ENCODE results near the gene XYLT1.

The XYLT1 gene

DNA sequence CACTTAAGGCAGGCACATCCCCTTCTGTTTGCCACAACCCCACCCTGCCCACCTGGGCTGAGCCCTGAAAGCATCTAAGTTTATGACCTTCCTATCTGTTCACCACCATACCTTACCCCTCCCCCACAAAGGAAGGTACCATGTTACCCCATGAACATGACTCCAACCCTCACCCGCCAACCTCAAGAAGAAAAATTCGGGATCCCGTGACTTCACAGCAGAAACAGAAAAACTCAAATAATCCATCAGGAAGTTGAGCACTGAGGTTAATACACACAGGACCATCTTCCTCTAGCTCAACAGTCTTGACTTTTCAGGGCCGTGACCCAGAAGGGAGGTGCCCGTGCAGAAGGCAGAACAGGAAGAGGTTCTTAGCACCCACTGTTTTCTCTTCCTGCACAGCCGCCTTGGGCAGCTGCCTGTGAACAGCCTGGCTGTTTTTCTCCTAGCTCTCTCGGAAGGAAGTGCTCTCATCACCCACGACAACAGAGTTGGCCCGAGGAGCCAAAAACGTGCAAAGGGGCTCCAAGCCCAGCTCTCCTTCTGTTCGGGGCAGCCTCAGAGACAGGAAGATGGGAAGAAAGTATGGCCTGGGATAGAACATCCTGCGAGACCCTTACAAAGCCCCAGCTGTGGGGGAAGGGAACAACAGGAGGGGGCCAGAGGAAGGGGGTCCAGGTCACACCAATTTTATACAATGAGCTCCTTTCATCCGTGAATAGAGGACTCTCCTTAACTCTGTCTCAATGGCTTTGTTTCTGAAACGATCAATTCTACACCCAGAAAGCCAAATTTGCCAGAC lies 101.1 kb downstream of the XYLT1 start:
- no peak for DNase-seq

DNA sequence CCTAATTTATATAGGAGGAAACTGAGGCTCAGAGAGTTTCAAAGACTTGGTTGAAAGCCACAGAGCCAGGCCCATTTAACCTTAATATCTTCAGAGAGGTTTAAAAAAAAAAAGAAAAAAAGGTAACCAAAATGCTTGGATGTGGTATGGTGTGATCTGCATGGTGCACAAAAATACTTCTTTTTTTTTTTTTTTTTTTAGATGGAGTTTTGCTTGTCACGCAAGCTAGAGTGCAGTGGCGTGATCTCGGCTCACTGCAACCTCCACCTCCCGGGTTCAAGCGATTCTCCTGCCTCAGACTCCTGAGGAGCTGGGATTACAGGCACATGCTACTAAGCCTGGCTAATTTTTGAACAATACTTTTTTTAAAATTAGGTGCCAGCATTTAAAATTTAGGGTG lies 101.8 kb downstream of the XYLT1 start:
- DNase-seq: no peak

DNA sequence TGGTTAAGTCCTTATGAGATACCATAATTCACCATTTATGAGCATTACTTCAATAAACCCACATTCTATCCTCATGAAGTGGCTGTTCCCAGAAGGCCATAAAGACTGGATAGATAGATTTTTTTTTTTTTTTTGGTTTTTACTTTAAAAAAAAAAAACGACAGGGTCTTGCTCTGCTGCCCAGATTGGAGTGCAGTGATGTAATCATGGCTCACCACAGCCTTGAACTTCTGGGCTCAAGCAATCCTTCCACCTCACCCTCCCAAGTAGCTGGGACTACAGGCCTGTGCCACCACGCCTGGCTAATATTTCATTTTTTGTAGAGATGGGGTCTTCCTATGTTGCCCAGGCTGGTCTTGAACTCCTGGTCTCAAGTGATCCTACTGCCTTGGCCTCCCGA lies 102.3 kb downstream of the XYLT1 start:
- DNase-seq: no peak

DNA sequence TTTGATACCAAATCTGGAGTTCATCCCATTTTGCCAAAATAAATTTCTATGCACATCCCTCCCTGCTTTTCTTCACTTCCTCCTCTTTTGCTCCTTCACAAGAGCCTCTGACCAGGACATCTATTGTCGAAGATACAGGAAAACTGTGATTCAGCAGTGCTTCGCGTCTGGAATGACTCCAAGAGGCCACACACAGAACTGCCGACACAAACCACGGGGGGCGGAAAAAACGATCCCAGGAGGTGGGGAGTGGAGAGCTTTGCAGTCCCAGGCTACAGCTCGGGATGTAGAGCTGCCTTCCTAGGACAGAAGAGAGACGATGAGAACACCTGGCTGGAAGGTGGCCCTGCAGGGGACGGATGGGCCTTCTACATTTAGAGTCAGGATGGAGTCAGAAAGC lies 102.8 kb downstream of the XYLT1 start:
- DNase-seq: no peak

DNA sequence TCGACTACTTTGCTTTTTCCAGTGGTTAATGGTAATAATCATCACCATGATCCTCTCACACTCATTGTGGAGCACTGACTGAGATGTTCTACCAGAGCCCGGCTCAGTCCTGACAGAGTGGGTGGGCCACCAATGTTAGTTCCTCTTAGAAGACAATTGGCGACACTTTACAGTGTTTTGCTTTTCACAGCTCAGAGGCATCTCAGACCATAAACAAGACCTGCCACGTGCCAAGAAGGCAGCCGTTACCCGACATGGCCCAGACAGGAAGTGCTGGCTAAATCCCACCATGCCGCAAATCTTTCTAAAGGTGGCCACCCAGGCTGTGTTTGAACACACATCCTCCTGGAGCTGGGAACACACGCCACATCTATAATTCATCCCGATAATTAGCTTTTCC lies 103.7 kb downstream of the XYLT1 start:
- no peak for DNase-seq

DNA sequence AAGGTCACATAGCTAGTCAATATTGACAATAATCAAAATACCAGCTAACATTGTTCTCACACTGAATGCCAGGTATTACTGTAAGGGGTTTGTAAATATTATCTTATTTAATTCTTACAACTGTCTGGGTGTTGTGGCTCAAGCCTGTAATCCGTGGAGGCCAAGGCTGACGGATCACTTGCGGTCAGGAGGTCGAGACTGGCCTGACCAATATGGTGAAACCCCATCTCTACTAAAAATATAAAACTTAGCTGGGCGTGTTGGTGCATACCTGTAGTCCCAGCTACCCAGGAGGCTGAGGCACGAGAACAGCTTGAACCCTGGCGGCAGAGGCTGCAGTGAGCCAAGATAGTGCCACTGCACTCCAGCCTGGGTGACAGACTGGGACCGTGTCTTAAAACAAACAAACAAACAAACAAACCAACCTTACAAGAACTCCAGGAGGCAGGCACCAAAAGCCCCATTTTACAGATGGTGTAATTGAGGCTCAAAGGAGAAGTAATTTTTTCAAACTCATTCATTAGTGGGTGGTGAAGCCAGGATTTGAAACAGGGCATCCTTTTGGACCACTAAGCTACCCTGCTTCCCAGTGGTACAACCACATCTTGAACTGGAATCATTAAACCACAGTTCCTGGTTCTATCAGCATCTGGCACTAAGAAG lies 104.3 kb downstream of the XYLT1 start:
- DNase-seq: no peak

DNA sequence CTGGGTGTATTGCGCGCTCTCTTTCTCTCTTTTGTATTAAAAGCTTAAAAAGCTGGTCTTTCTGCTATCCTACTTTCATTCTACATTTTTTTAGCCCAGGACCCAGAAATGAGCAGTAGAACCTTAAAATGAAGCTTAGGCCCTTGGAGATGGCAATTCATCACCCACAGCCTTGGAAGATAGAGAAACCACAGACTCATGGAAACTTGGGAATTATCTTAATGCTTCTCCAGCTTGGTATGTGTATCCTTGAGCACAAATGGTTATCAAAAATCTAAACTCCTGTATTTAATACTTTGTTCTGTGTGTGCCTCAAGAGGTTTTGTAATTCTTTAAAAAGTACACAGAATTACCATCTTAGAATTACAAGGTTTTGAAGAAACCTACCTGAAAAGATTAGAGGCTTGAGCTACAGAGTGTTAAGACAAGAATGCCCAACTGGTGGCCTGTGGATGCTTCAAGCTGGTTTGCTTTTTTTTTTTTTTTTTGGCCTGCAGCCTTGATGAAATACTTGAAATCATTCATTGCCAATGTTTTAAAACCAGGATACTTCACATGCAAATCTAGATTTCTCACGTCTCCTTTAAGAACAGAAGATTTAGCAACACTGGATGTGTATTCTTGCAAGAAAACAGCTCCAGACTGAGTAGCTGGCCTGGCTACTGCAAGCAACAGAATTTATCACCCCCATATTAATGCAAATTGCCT lies 105.0 kb downstream of the XYLT1 start:
- no peak for DNase-seq

DNA sequence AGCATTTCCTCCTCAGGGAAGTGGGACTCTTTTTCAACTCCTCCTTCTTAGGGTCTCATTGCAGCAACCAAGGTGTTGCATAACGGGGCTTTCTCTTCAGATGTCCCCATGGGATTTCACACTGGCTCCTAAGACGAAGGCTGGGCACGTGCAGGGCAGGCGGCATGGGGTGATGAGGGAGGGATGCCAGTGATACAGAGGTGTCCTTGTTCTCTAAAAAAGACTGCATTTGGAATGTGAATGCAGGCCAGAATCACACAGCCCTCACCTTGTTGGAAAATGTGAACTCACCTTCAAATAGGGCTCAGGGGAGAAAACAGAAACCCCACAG lies 105.6 kb downstream of the XYLT1 start:
- DNase-seq: no peak

DNA sequence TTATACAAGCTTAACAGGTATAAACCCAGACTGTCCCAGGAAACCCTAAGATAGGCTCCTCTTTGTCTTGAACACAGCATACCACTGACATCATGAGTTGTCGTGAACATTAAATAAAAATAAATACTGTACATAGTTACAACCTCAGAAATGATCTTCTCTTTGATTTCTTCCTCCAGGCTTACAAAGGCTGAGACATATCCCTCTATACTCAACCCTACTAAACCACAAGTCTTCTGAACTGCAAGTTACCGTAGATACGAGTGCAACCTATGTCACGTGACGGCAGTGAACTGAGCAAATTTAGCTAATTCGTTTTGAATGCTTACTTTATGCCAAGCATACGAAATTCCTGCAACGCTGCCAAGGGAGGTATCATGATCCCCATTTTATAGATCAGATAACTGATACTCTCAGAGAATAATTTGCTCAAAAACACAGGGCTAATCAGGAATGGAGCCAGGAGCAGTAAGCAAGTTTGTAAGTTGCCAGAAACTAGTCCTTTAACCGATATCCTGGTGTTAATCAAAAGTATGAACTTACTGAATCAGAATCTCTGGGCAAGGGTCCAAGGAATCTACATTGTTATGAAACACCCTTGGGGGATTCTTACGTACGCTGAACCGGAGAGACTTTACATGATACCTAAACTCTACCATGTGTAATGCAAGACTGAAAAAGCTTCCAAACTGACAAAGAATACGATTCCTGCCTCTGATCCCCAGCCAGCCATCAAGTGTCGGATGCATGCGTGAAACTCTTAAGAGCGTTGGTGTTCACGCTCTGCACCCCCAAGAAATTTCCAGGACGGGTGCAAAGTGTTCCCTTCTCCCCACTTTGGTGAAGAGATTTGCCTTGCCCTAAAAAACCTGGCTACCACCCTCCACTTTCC lies 106.2 kb downstream of the XYLT1 start:
- no peak for DNase-seq

DNA sequence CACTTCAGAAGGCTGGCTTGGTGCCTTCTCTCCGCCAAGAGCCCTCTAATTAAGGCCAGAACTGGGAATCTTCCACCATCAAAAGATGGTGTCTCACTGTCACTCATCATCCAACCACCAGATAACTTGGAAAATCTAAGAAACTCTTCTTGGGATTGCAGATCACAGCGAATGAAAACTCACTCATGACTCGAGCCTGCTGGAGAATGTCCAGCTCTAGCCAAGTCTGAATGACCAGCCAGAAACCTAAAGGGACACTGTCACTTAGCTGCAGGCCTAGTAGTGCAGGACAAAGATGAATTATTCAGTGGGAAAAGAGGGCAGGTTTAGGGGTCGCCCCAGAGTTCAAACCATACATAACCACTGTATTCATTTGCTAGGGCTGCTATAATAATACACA lies 107.8 kb downstream of the XYLT1 start:
- DNase-seq: no peak

DNA sequence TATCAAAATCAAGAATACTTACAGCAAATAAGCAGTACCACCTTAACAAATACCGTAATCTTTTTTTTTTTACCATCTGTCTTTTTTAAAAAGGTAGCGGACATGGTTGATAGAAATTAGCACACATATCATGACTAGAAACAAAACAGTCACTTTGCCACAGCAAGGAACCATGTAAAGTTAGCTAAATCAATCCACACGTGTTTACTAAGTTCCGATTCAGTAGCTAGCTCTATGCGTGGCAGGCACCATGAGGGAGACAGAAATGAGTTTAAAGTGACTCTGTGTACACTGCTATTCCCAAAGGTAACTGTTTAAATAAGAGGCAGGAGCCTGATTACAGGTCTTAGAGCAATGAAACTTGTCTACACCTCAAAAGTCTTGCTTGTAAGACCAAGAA lies 108.6 kb downstream of the XYLT1 start:
- DNase-seq: no peak

DNA sequence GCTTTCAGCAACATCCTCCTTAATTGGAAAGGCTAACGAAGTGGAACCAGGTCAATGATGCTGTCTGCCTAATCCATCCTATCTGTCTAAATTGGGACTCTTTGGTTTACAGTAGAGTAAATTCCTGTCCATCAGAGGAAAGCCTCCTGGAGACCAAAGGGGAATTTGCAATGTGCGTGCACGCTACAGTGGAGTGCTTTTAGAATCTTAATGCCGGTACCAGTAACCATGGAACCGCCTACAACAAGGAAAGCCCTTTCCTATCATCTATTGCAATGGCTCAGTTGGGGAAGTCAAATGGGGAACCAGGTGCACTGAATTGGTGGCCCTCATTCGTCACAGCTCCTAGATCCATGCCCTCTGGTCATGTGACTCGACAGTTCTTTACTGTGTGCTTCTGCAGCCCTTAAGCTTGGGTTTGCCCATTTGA lies 110.1 kb downstream of the XYLT1 start:
- DNase-seq: no peak

DNA sequence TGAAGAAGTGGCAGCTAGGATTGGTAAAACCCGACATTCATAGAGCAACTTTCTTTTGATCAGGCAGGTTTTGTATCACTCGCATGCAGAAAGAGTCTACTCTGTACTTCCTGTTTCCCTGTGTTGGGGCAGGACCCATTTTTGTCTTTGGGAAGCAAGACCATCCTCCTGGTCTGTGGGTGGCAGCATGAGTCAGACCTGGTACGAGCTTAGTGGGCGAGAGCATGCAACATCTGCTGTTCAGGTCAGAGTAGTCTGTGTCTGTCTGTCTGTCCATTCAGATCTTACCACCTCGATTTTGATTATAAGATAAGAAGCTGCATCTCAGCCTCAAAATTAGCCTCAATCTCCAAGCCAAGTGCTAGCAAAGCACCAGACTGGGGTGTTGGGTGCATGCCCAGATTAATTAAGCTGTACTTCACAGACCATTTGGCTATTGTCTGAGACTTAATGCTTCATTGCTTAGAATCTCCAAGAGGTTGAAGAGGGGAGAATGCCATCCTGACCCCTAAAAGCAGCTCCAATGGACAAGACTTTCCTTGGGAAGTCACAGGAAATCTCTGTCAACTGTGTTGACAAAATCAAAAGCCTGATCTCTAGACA lies 110.9 kb downstream of the XYLT1 start:
- DNase-seq: no peak

DNA sequence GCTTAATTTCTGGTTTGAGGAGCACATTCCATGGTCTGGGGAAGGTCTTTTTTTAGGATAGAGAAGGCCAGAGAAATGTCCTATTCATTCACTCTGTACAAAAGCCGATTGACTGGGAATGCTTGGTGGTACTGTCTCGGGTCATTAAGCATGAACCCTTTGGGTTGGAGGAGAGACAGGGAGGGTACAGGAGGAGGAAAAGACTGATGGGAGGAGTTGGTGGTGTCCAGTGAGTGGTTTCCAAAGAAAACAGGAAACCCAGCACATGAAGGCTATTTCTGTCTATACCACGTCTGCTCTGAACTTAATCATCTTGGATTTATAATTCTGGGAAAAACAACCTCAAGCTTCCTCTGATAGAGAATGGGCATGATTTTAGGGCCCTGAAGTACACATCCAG lies 111.9 kb downstream of the XYLT1 start:
- no peak for DNase-seq

DNA sequence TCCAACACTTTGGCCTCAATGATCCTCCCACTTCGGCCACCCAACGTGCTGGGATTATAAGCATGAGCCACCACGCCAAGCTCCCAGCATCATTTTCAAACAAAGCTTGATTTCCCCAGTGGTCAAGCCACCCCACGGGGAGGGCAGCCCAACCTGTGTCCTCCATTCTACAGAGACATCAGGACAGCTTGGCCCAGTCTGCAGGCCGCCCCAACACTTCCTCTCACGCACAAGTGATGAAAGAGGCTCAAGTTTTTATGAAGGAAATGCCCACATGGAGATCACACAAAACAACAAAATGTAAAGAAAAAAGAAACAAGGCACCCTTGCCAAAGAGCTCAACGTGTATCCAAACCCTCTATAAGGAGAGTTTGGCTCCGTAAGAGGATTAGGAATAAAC lies 112.4 kb downstream of the XYLT1 start:
- DNase-seq: no peak

DNA sequence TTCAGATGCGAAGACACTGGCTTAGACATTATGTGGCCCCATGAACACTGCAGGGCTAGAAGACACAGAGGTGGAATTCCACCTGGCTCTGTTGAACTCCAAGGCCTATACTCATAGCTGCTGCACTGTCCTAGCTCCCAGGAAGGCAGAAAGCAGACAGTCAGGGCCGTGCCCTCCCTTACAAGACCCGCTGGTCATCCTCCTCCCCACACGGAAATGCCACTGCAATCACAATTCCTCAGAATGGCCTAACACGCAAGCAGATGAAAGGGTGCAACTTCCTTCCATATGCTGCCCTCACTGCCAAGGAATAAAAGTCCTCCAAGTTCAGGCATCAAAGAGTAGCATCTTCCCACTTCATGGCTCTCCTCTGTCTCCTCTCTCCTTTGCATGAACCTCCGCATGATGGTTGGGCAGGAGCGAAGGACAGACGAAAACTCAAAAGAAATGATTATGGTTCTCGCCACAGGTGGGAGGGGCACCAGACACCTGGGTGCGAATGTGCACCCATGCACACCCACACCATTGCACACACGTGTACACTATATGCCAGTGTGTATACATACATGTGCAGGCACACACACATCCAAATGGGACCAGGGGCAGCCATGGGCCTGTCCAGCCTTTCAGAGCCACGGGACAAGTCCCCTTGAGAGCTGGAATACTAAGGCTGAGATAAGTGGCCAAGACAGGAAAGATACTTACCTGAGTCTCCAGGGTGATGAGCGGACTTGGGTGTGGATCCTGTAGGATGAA lies 113.3 kb downstream of the XYLT1 start:
- no peak for DNase-seq

DNA sequence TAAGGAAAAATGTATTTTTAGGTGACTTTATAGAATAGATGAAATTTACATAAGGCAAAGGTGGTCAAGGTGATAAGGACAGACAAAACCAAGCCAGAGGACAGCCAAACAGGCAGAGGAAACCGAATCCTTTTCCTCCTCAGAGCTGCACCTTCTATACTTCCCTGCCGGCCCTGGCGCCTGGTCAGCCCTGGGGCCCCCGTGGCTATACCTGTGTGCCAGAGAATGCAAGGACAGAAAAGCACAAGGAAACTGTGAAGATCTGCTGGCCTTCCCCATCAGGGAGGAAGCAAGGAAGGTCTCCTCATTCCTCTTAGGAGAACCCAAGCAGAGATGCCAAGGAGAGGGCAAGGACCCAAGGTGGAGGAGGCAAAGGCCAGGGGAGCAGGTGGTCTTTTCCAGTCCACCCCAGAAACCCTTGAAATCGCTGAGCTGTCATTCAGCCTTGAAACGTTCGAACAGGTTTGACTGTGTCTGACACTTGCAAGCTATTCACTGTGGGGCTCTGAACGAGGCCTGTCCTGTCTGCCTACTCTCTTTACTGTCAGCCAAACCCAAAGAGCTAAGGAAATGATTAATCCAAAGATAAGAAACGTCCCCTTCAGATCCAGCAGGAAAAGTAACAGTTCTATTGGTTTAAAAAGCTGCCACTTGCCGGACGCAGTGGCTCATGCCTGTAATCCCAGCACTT lies 114.4 kb downstream of the XYLT1 start:
- no peak for DNase-seq

DNA sequence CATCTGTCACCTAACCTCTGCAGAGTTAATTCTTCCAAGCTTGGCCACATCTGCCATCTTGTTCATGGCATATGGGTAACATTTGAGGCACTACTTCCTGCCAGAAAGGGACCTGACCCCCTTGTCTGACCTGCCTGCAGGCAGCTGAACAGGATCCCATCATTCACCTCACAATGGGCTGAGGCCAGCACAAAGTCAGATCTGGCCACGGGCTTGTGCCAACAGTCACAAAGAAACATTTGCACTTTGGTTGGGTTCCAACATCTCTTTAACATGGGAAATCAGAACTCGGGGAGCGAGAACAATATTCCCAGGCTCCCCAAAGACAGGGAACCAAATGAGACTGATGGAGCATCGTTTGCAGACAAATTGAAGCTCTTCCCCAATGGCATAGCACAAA lies 116.1 kb downstream of the XYLT1 start:
- no peak for DNase-seq

DNA sequence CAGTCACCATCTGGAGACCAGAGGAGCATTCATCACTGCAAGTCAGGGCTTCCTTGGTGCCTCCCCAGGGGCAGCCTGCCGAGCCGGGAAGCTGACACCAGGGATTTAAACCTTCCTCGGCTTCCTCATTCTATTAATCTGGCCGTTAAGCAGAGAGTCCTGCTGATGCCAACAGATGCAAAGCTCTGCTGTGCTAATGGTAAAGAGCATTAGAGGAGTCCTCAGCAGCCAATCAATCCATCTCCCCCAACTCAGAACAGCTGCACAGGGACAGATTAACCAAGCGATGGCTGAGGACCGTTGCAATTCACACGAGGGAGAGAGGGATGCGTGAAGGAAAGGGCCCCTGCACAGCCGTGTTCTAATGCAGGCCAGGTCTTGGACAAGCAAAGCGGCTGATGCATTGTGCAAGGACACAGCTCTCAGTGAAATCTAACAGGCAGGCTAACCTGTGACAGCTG lies 116.6 kb downstream of the XYLT1 start:
- DNase-seq: no peak

DNA sequence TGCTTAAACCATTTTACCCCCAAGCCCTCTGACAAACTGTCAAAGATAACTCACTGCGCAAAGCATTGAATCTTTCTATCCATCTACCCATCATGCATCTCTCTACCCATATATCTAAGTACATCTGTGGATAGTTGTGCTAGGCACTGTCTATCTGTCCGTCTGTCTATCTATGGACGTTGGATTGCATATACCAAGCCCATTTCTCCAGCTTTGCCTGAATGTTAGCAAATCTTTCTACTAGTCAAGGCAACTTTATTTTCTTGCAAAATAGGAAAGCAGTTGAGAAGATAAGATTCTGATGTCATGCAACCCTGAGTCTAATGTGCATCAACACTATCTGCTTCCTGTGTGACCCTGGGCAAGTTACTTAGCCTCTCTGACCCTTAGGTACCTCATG lies 117.2 kb downstream of the XYLT1 start:
- DNase-seq: no peak

DNA sequence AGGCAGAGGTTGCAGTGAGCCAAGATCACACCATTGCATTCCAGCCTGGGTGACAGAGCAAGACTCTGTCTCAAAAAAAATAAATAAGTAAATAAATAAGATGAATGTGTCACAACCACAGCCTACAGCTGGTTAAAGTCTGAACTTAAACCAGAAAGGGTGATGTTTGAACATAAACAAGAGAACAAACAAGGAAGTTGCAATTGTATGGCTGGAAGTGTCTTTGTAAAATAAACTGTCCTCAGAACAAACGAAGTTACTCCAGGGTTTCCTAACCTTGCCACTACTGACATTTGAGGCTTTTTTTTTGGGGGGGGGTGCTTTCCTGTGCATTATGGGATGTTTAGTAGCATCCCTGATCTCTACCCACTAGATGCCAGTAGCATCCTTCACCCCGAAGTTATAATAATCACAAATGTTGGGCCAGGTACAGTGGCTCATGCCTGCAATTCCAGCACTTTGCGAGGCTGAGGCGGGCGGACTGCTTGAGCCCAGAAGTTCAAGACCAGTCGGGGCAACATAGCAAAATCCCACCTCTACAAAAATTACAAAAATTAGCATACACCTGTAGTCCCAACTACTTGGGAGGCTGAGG lies 119.2 kb downstream of the XYLT1 start:
- DNase-seq: no peak
